Peyer's patch (tissue), 4 donors: Measurements from ENCODE around the gene FOCAD. TPM values are rescaled to one million over a fixed set of nuclear protein-coding genes. Genes with fewer than 3 reads are reported as not detected.
"Not testable (repeated sequence)": the region's sequence is repeated elsewhere in the genome, so short reads cannot be mapped to it uniquely, and the experiment has no call there.

Experiments
- DNase-seq, 3 donors: peaks; one replicate each; pipeline ENCODE4 v3.0.0-alpha.2; 2017 to 2019
- H3K27ac ChIP-seq, 4 donors: fragments of 200-600 bp; sonication (generic); one replicate each; pipeline ENCODE4 v1.5.1; 2016 to 2019
- H3K27me3 ChIP-seq, 2 donors: fragments of 200-600 bp; sonication (generic); one replicate each; pipeline ENCODE4 v1.5.1; 2019
- H3K36me3 ChIP-seq, 3 donors: fragments of 200-600 bp; sonication (generic); one replicate each; pipeline ENCODE4 v1.5.1; 2016 to 2019
- H3K4me1 ChIP-seq, 4 donors: fragments of 200-600 bp; sonication (generic); one replicate each; pipeline ENCODE4 v1.5.1; 2016 to 2019
- H3K4me3 ChIP-seq, 4 donors: fragments of 200-600 bp; sonication (generic); 1 replicate in 3 of 4; 2 replicates in 1 of 4; pipeline ENCODE4 v1.5.1; 2016 to 2019; ENCODE audit warnings: mild to moderate bottlenecking in 1 of 4
- H3K9me3 ChIP-seq, 4 donors: fragments of 200-600 bp; sonication (generic); one replicate each; pipeline ENCODE4 v1.5.1; 2016 to 2019; ENCODE audit warnings: mild to moderate bottlenecking in 1 of 4
- POLR2A ChIP-seq, 2 donors: fragments of 450-650 bp; IDR thresholded peaks; one replicate each; pipeline ENCODE4 v1.5.1; 2017; ENCODE audit warnings: antibody characterized with exemption in 2 of 2, mild to moderate bottlenecking in 2 of 2, moderate library complexity in 2 of 2
- total RNA-seq, 4 donors: library from RNA; depleted of rRNA; stranded (reverse); fragments of >200 nt; gene quantifications; one replicate each; pipeline ENCODE4 v1.1.0, GENCODE V29; 2016
- TF ChIP-seq, protein P1 (sequence below), 6 experiments: fragments of 450-650 bp in 4 of 6; fragments of 200-600 bp in 2 of 6; sonication (generic) in 1 of 6; IDR thresholded peaks; one replicate each; pipeline ENCODE4 v1.5.1; 2017 to 2019; ENCODE audit warnings: antibody characterized with exemption in 6 of 6, mild to moderate bottlenecking in 3 of 6, moderate library complexity in 1 of 6

Gene FOCAD
- total RNA-seq, 4 donors from 2014 or later, result 19.4 to 42.1 (median 28.7) TPM

DNA sequence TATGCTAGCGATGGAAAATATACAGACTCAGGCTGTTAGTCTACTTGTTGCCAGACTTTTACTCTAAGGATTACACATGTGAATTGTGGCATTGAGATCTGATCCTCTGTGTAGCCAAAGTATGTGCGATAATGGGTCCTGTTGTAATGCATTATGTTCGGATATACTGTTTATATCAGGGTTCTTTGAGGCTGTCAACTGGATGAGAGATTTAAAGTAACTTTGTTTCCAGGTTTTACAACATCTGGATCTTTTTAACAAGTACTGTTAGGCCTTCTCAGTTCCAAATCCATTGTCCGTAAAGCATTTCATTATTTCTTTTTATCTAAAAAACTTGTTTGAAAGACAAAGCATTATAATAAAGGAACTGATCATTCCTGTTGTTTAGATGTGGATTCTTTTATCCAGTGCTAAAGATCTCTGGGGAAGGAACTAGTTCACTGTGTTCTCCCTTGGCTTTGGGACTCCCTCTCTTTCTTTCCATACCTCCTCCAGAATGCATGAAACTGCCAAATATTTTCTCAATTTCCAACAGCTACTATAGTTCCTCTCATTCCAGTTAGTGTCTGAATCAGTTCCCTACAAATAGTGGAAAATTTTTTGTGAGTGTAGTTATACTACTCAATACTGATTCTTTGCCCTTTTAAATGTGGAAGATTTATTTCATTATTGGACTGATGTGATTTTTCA, 278.6 kb downstream of the FOCAD start:
- Histone ChIP-seq H3K4me3 (no peak overlapping the region), H3K27me3 (no peaks in the 10 kb centered on the region), H3K27ac (no peak overlapping the region), H3K36me3 (no peaks in the 10 kb centered on the region), H3K9me3 (no peaks in the 10 kb centered on the region), H3K4me1 (no peaks in the 10 kb centered on the region)
- TF ChIP-seq, protein P1, sequence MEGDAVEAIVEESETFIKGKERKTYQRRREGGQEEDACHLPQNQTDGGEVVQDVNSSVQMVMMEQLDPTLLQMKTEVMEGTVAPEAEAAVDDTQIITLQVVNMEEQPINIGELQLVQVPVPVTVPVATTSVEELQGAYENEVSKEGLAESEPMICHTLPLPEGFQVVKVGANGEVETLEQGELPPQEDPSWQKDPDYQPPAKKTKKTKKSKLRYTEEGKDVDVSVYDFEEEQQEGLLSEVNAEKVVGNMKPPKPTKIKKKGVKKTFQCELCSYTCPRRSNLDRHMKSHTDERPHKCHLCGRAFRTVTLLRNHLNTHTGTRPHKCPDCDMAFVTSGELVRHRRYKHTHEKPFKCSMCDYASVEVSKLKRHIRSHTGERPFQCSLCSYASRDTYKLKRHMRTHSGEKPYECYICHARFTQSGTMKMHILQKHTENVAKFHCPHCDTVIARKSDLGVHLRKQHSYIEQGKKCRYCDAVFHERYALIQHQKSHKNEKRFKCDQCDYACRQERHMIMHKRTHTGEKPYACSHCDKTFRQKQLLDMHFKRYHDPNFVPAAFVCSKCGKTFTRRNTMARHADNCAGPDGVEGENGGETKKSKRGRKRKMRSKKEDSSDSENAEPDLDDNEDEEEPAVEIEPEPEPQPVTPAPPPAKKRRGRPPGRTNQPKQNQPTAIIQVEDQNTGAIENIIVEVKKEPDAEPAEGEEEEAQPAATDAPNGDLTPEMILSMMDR (IDR thresholded peaks at IDR 0.05), result no peak
- TF ChIP-seq POLR2A (IDR thresholded peaks at IDR 0.05), result no peak
- no peak for DNase-seq

DNA sequence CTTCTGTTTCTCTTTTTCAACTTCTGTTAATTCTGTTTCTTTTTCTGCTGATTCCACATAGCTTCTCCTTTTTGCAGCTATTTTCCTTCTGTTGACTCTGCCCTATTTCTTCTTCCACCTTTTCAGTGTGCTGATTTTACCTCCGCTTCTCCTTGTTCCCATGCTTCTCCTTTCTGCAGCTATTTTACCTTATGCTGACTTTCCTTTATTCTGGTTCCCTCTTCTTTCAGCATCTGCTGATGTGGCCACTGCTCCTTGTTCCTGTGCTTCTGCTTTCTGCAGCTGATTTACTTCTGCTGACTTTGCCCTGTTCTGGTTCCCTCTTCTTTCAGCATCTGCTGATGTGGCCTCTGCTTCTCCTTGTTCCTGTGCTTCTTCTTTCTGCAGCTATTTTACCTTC, 288.6 kb downstream of the FOCAD start:
- Histone ChIP-seq H3K27me3 (no peaks in the 10 kb centered on the region), H3K4me1 (no peaks in the 10 kb centered on the region), H3K9me3 (no peaks in the 10 kb centered on the region), H3K36me3 (peaks cover 0 to 7% (median 0%) of the 10 kb centered on the region in 3 donors), H3K4me3 (no peak overlapping the region), H3K27ac (no peak overlapping the region)
- no peak for DNase-seq
- TF ChIP-seq, protein P1 (IDR thresholded peaks at IDR 0.05), result no peak
- TF ChIP-seq POLR2A (IDR thresholded peaks at IDR 0.05), result no peak

DNA sequence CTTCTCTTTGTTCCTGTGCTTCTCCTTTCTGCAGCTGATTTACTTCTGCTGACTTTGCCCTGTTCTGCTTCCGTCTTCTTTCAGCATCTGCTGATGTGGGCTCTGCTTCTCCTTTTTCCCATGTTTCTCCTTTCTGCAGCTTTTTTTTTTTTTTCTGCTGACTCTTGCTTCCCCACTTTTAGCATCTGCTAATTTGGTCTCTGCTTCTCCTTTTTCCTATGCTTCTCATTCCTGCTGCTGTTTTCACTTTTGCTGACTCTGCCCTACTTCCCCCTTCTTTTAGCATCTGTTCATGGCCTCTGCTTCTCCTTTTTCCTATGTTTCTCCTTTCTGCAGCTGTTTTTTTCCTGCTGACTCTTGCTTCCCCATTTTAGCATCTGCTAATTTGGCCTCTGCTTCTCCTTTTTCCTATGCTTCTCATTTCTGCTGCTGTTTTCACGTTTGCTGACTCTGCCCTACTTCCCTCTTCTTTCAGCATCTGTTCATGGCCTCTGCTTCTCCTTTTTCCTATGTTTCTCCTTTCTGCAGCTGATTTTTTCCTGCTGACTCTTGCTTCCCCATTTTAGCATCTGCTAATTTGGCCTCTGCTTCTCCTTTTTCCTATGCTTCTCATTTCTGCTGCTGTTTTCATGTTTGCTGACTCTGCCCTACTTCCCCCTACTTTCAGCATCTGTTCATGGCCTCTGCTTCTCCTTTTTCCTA, 289.3 kb downstream of the FOCAD start:
- DNase-seq, H3K4me3 ChIP-seq, H3K27me3 ChIP-seq, H3K9me3 ChIP-seq, H3K36me3 ChIP-seq, H3K27ac ChIP-seq, H3K4me1 ChIP-seq: not testable (repeated sequence)

DNA sequence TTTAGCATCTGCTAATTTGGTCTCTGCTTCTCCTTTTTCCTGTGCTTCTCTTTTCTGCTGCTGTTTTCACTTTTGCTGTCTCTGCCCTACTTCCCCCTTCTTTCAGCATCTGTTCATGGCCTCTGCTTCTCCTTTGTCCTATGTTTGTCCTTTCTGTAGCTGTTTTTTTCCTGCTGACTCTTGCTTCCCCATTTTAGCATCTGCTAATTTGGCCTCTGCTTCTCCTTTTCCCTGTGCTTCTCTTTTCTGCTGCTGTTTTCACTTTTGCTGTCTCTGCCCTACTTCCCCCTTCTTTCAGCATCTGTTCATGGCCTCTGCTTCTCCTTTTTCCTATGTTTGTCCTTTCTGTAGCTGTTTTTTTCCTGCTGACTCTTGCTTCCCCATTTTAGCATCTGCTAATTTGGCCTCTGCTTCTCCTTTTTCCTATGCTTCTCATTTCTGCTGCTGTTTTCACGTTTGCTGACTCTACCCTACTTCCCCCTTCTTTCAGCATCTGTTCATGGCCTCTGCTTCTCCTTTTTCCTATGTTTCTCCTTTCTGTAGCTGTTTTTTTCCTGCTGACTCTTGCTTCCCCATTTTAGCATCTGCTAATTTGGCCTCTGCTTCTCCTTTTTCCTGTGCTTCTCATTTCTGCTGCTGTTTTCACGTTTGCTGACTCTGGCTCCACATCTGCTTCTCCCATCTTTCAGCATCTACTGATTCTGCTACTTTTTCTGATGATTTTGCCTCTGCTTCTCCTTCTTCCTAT, 290.3 kb downstream of the FOCAD start:
- not testable (repeated sequence) for DNase-seq, H3K27ac ChIP-seq, H3K4me3 ChIP-seq, H3K9me3 ChIP-seq, H3K36me3 ChIP-seq, H3K27me3 ChIP-seq, H3K4me1 ChIP-seq

DNA sequence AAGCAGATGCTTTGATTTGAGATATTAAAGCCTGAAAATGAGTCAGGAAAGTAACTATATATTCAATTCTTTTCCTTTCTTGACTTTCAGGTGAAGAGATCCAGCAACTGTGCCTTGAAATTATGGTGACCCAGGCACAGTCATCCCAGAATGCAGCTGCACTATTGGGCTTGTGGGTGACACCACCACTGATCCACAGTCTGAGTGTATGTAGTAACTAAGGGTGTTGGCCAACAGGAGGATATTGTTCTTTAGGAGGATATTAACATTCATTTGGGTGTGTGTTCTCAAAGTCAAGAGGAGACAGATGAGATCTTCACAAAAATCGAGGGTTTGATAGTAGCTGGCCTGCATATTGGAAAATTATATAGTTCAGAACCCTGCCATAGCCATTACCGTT, 294.2 kb downstream of the FOCAD start:
- Histone ChIP-seq H3K27ac (no peak overlapping the region), H3K27me3 (no peaks in the 10 kb centered on the region), H3K36me3 (peaks cover 0 to 7% (median 0%) of the 10 kb centered on the region in 3 donors), H3K9me3 (no peaks in the 10 kb centered on the region), H3K4me1 (no peaks in the 10 kb centered on the region), H3K4me3 (no peak overlapping the region)
- TF ChIP-seq, protein P1 (IDR thresholded peaks at IDR 0.05), result no peak
- TF ChIP-seq POLR2A (IDR thresholded peaks at IDR 0.05), result no peak
- no peak for DNase-seq

DNA sequence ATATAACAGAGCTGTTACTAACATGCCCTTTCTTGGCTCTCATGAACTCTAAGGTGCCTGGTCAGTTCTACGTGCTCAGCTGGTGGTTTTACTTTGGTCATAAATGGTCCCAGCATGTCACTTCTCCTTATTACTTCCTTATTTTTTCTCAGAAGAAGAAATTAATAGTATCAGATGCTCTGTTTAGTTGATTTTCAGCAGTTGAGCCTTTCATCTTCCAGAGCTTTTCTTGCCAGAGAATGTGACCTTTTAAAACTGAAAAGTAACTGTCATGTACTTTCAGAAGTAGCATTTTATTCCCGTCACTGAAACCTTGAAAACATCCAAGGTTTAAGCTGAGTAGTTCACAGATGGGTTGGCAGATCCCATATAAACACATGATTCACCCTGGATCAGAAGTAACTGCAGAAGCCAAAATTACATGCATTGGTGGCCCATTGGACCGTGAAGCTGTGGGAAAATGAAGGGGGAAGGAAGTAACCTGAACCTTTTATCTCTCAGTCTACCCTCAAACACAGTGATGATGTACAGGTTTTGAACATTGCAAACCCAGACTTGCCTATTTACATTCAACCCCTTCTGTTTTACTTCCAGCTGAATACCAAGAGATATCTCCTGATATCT, 296.9 kb downstream of the FOCAD start:
- H3K36me3 ChIP-seq, result peaks cover 0 to 7% (median 0%) of the 10 kb centered on the region in 3 donors
- no peak for DNase-seq
- no peaks in the 10 kb centered on the region for H3K27me3 ChIP-seq
- H3K4me3 ChIP-seq, result no peak overlapping the region
- H3K27ac ChIP-seq, result peak overlapping the region in 2 of 4 donors; percentile 21 to 63
- TF ChIP-seq, protein P1 (IDR thresholded peaks at IDR 0.05), result no peak
- no peak for TF ChIP-seq POLR2A (IDR thresholded peaks at IDR 0.05)
- H3K4me1 ChIP-seq, result no peaks in the 10 kb centered on the region
- no peaks in the 10 kb centered on the region for H3K9me3 ChIP-seq
